ENCODE measurements around the gene MPP1.

The MPP1 gene

DNA sequence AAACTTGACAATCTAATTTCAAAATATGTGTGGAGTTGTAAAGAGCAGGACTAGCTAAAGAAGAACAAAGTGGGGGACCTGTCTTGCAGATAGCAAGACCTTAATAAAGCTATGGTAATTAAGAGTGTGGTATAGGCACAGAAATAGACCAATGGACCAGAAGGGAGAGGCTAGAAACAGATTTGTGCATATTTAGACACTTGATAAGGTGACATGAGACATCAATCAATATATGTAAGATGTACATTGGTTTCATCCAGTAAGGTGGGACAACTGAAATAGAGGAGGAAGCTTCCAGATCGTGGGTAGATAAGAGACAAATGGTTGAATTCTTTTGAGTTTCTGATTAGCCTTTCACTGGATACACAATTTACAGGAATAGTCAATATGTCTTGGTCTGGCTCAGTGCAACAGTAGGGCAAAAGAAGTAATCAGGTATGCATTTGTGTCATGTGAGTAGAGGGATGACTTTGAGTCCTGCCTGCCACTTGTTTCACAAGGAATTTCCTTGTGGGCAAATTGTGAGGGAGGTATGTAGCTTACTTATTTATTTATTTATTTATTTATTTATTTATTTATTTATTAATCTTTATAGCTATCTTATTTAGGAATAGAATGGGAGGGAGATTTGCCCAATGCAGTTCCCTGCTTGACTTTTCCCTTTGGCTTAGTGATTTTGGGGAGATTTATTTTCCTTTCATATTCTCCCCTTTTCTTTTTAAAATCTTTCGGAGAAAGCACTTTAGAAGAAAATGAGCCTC is 7.2 kb upstream of the MPP1 start:
- DNase-seq, result no peak

GRCh38 chrX:154809939-154810665 is 4.8 kb upstream of the MPP1 start:
- no peak for DNase-seq

DNA sequence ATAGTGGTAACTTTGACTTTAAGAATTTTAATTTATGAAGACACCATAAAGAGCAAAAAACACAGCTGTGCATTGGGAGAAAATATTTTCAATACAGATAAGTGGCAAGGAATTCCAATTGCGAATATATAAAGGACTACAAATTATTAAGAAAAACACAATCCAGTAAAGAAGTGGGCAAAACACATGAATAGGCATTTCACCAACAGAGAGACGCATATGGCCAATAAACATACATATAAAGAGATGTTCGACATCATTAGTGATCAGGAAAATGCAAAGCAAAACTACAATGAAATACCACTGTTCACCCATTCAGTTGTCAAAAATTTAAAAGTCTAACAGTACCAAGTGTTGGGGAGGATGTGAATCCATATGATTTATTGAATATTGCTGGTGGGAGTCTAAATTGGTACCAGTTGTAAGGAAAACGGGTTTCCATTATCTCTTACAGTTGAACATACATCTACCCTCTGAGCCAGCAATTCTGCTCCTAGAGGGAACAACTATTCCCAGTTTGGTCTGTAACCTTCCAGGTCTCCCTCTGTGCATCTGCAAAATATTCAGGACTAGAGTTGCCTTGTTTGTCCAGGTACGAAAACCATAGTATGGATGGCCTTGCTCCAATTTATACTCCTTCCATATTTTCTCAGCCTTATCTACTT is 1.7 kb upstream of the MPP1 start:
- DNase-seq, result no peak

DNA sequence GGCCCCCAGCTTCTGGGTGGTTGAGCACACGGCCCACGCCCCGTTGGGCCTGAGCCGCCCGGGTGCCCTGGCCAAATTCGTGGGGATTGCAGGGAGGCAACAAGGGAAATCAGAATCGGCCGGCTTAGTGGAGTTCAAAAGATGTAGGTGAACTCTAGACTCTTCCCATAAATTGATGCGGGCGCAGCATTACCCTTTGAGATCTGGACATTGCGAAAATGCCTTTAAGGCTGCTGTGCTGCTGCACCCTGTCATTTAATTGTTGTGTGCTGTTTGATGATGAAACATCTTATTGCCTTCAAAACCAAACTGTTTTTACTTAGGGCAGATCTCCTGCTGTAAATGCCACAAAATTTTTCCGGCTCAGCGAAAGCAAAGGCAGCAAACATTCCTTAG is 409 bp upstream of the MPP1 start:
- DNase-seq, result no peak

- no peak for DNase-seq
These were observed 876 bp downstream of the MPP1 start for GRCh38 chrX:154804261-154804956.

DNA sequence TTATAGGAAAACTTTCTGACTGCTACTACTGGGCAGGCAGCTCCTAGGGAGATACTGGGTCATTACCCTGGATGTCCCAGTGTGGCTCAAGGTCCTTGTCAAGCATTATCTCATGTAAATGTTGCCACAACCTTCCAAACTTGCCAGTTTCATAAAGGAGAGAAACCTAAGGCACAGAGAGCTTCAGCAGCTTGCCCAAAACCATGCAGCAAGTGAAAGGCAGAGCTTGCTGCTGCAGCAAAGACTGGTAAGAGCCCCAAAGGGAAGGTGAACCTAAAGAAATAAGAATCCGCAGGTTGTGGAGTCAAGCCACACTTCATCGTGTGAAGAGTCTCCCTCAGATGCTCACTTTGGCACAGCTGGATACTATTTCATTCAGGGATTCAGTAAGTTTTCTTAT is 2.3 kb downstream of the MPP1 start:
- DNase-seq, result no peak

DNA sequence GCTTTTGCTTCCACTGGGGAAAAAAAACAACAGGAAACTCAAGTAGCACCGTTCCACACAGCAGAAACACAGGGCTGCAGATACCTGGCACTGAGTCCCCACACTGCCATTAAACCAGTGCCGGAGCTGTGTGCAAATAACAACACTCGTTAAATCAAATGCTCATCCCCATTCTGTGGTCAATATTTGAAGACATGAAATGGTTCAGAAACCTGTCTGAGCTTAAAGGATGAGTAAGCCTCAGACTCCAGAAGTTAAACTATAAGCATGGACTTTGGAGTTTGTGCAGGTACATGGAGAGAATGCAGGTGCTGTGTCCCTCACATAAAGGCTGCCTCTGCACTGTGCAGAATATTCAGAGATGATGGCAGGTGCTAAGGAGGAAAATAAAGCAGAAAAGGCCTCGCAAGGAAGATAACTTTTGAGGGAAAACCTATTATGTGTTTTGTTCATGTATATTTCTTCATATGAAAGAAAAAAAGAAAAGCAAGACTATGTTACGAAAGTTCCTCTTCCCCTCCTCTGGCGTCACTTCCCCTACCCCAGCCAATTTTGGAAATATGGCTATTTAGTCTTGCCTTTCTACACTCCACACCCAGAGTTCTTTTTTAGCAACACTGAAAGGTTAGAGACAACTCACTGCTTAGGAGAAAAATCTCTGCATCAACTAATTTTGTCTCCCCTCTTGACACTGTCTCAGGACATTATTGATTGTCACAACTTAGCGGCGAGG is 4.6 kb downstream of the MPP1 start:
- no peak for DNase-seq

DNA sequence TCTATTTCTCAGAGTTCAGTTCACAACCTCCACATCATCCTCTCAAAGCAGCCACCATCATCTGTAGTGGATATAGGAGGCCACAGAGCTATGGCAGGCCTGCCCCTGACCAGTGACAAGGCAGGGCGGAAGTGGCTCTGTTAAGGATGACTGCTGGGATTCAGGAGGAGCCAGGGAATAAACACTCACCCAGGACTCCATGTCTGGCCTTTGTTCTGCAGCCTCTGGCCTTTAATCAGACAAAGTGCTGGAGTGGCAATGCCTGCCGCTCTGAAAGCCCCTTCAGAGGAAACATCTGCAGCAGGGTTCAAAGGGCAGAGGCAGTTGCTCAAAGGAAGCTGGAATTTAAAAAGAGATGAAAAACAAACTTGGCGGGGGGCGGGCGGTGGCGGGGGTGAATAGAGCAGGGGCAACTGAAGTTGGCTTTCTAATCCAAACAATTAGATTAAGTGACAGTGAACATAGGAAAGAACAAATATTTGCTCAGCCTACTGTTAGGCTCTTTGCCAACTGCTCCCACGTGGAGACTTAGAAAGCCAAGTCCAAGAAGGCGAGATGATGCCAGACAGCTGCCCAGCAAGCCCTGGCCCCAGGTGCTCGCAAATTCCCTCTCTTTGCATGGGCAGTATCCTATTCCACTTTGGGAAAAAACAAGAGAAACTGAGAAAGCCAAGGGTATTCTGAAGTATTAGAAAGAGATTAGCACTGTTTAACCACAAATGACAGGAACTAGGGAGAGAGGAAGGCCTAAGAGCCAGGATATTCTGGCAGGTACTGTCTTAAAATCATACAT is 5.5 kb downstream of the MPP1 start:
- DNase-seq, result no peak

GRCh38 chrX:154797006-154797405 is 8.3 kb downstream of the MPP1 start:
- DNase-seq, result no peak

DNA sequence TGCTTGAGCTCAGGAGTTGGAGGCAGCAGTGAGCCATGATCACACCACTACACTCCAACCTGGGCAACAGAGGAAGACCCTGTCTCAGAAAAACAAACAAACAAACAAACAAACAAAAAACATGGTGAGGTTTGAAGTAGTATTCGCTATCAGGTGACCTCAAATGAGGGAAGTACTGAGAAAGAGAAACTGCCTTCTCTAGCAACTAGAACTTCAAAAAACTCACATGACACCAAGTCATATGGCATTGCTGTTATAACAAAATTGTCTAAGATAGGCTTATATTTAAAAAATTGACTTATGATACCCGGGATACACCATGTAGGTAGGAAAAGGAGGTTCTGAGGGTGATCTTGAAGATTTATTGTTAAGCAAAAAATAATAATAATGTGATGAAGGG is 10.3 kb downstream of the MPP1 start:
- DNase-seq, result no peak

GRCh38 chrX:154793084-154793795 is 12.0 kb downstream of the MPP1 start:
- DNase-seq, result no peak

DNA sequence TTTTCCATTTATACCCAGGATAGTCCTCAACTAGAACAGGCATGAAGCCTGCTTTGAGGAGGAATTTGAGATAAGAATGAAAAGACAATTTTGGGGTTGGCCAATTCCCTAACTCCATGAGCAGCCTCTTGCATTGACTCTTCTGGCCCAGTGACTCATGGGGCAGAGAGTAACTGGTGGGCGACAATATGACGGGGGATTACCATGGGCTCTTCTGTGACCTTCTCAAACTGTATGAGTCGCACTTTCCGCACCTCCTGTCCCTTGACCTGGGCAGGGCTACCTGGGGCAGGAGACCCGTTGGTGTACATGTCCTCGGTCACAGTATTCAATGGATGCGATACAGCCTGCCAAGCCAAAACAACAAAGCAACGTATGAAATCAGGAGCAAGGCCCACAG is 13.3 kb downstream of the MPP1 start:
- no peak for DNase-seq

- DNase-seq, result no peak
These were observed 13.8 kb downstream of the MPP1 start for GRCh38 chrX:154791467-154791866.

DNA sequence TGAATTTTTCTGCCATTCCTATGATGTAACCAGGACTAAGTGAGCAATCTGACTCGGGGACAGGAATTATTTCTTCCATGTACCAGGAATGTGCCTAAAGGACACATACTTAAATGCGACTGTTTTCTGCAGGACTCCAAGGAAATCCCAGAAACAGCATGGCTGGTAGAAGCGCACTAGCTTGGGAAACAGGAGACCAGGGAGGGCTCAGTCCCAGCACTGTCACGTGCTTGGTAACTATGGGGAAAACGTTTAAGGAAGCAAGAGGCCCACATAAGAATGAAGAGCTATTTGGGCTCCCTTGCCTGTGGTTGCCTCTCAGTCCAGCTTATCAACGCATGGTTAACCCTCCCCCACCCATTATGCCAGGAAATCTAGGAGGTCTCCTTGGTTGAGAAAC is 19.6 kb downstream of the MPP1 start:
- no peak for DNase-seq

DNA sequence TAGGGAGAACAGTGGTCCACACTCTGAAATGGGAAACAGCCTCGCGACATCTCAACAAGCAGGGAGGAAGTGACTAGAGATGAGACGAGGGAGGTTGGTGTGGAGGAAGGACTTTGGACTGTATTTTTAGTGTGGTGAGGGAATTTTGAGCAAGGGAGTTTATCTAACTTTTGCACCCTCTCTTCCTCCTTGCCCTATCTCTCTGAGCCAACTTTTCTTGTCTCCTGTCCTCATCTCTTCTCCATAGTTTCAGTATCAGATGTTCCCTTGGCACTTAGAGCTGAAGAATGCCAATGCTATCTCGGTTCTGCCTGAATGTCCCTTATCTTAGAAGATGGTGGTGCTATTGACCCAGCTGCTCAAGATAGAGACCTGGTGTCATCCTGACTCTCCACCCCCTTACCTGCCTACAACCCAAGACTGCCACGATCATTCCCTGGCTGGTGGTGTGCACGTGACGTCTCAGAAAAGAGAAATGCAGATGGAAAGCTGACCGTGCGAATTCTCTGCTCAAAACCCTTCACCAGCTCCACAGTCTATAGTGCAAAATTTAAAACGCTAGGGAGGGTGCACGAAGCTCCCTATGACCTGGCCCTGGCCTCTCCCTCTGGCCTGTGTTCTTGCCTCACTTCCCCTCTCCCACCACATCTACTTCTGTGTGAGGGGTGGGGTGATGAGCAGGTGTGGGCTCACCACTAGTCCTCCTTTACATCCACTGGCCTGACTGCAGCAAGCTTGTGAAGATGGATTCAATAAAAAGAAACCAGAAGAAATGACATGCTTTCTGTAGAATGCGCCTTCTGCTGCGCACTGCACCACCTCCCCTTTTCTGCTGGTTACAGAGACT is 20.9 kb downstream of the MPP1 start:
- DNase-seq, result no peak

GRCh38 chrX:154780968-154781367 is 24.3 kb downstream of the MPP1 start:
- DNase-seq, result no peak

GRCh38 chrX:154779261-154779660 is 26.0 kb downstream of the MPP1 start:
- no peak for DNase-seq

DNA sequence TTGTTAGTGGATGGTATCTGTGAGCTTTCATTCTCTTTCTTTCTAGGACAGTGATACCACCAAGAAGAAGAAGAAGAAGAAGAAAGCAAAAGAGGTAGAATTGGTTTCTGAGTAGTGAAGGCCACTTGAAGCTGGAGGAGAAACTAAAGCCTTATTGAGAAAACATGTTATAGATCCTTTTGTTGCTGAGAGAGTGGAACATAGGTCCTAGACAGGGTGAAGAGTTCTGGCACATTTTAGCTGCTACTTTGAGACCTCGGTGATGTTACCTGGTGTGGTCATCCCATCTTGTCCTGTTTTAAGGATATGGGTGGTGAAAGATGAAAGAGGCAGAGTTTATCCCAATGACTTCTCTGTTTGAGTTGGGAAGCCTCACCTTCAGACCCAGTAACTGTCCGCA is 28.5 kb downstream of the MPP1 start:
- no peak for DNase-seq

DNA sequence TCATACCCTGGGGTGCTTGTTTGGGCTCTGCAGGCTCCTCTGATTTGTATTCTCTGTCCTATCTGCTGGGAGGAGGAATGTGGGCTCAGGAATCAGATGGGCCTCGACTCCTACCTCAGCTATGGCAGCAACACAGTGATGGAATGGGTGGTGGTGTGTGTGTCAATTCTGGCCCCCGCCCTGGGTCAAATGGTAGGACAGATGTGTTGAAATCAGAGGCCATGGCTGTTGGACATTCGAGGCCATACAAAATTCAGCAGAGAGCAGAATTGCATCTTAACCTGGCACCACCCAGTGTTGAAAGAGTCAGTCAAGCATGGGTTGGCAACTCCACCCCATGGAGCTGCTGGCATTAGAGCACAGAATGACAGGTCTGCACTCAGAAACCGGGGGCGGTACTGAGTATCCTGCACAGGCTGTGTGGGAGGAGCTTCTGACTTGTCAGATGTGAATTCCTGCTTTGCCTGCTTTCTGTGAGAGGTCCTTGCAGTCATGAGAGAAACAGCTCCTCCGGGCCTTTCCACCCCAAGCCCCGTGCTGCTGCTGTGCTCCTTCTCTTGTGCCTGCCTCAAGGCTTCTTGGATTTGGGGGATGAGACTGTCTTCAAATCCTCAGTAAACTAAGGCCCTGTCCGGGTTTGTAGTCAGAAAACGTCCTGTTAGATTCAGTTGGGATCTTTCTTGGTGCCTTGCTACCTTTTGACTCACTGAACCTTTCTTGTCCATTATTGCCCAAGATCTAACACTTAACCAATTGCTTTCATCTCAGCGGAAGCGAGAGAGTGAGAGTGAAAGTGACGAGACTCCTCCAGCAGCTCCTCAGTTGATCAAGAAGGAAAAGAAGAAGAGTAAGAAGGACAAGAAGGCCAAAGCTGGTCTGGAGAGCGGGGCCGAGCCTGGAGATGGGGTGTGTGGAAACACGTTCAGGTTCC is 29.6 kb downstream of the MPP1 start:
- no peak for DNase-seq
